ENCODE results near the gene ARIH1.
"Not testable (repeated sequence)": the region's sequence is repeated elsewhere in the genome, so short reads cannot be mapped to it uniquely, and the experiment has no call there.

GRCh38 chr15:72642271-72642670 lies 168.1 kb downstream of the ARIH1 start:
- not testable (repeated sequence) for TF ChIP-seq ZNF274 (IDR thresholded peaks at IDR 0.05; ENCODE audit: insufficient read depth, insufficient read length); MTA2 (IDR thresholded peaks at IDR 0.05; ENCODE audit: low read depth); FOS (IDR thresholded peaks at IDR 0.05; ENCODE audit: borderline replicate concordance, extremely low read depth, insufficient read length); PAX8 (IDR thresholded peaks at IDR 0.05)

Data from GM12878 (cell line).